ENCODE data around the gene POLR3K. TPM values are rescaled to one million over a fixed set of nuclear protein-coding genes. Genes with fewer than 3 reads are reported as not detected.
"Not testable (repeated sequence)": the region's sequence is repeated elsewhere in the genome, so short reads cannot be mapped to it uniquely, and the experiment has no call there.

The POLR3K gene
- polyA plus RNA-seq, 4 donors: 11.3 to 13.2 (median 12.9) TPM

- DNase-seq (ENCODE audit: low read depth in 4 of 4, low spot score in 3 of 4): no peak
Observed at GRCh38 chr16:47234-47633, 6.2 kb downstream of the POLR3K start.

GRCh38 chr16:46510-46909, 6.9 kb downstream of the POLR3K start:
- DNase-seq (ENCODE audit: low read depth in 4 of 4, low spot score in 3 of 4): not testable (repeated sequence)

DNA sequence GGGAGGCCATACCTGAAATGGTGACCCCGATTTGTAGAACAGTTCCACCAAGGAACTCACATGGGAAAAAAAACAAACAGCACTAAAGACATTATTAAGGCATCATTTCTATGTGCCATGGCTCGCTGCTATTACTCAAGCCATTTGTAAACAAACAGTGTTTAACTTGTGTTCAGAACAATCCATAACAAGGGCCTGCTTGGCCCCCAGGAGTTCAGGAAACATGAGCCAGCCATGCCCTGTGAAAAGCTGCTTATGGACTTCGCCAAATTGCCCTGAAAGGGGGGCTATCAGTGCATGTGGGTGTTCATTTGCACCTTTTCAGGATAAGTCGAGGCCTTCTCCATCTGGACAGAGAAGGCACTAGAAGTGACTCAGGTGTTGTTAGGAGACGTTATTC, 8.0 kb downstream of the POLR3K start:
- no peak for DNase-seq (ENCODE audit: low read depth in 4 of 4, low spot score in 3 of 4)

DNA sequence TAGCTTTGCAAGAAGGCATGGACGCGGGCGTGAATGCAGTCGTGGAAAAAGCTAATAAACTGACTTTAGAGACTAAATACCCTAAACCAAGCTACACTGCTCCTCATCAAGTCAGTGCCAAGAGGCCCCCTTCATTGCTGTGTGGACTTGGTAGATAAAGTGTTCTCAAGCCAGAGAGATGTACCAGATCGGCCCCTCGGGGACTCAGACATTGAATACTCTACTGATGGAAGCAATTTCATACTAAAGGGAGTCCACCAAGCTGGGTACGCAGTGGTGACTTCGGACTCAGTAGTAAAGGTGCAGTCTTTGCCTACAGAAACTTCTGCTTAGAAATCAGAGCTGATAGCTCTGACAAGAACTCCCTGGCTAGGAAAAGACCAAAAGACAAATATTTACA, 8.8 kb downstream of the POLR3K start:
- no peak for DNase-seq (ENCODE audit: low read depth in 4 of 4, low spot score in 3 of 4)

GRCh38 chr16:43294-43693, 10.1 kb downstream of the POLR3K start:
- no peak for DNase-seq (ENCODE audit: low read depth in 4 of 4, low spot score in 3 of 4)

- DNase-seq (ENCODE audit: low read depth in 4 of 4, low spot score in 3 of 4): no peak
Observed at GRCh38 chr16:42691-43090, 10.7 kb downstream of the POLR3K start.

DNA sequence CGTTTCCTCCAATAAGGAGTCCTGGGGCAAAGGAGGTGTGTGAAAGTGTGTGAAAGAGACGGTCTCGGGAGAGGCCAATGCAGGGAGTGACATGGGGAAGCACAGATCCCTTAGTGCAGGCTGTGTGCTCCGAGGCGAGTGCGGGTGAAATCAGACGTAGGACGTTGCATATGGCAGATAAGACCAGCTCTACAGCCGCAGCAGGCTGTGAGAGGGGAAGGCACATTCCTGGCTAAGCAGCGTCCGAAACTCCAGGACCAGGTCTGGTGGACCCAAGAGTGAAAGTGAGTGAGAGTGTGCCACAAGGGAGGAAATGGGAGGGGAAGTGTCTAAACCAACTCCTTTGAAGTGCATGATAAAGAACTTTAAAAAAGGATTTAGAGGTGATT, 11.3 kb downstream of the POLR3K start:
- no peak for DNase-seq (ENCODE audit: low read depth in 4 of 4, low spot score in 3 of 4)

GRCh38 chr16:41439-42068, 11.9 kb downstream of the POLR3K start:
- no peak for DNase-seq (ENCODE audit: low read depth in 4 of 4, low spot score in 3 of 4)

- no peak for DNase-seq (ENCODE audit: low read depth in 4 of 4, low spot score in 3 of 4)
Observed at GRCh38 chr16:38941-39892, 14.2 kb downstream of the POLR3K start.

- DNase-seq (ENCODE audit: low read depth in 4 of 4, low spot score in 3 of 4): not testable (repeated sequence)
Observed at GRCh38 chr16:38206-38605, 15.2 kb downstream of the POLR3K start.

DNA sequence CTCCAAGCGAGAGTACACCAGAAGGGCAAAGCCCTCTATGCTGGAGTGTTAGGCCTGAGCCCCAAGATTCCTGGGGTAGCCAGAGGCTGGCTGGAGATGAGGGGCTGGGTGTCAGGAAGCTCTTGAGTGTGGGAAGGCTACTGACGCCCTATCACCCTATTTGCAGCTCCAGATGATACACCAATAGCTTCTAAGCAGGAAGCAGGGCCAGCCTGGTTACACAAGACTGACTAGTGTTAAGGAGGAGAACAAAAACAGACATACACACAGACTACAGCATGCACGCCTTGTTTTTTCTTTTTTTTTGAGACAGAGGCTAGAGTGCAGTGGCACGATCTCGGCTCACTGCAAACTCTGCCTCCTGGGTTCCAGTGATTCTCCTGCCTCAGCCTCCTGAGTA, 15.9 kb downstream of the POLR3K start:
- no peak for DNase-seq (ENCODE audit: low read depth in 4 of 4, low spot score in 3 of 4)

DNA sequence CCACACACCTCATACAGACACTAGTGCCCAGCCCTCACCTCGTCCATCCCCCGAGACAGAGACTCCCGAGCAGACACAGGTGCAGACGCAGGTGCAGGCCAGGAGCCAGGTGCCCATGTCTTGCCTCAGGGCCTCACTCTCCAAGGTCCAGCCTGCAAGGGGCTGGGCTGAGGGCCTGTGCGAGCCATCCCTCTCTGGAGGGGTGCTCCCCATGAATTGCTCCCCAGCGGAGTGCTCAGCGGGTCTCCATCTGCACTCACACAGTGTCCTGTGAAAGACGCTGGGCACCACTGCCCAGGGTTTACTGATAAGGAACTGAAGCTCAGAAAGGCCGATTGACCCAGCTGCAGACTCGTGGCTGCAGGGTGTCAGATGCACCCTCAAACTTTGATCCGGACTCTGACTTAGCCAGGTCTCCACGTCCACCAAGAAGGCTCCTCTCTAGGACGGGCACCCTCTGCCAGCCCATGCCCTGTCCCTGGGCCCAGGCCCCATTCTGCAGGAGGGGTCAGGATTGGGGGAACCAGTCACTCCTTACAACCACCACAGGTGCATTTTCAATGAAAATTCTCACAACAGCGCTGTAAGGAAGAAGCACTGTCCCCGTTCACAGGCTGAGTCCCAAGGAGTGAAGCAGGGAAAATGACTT, 16.9 kb downstream of the POLR3K start:
- DNase-seq (ENCODE audit: low read depth in 4 of 4, low spot score in 3 of 4): no peak

DNA sequence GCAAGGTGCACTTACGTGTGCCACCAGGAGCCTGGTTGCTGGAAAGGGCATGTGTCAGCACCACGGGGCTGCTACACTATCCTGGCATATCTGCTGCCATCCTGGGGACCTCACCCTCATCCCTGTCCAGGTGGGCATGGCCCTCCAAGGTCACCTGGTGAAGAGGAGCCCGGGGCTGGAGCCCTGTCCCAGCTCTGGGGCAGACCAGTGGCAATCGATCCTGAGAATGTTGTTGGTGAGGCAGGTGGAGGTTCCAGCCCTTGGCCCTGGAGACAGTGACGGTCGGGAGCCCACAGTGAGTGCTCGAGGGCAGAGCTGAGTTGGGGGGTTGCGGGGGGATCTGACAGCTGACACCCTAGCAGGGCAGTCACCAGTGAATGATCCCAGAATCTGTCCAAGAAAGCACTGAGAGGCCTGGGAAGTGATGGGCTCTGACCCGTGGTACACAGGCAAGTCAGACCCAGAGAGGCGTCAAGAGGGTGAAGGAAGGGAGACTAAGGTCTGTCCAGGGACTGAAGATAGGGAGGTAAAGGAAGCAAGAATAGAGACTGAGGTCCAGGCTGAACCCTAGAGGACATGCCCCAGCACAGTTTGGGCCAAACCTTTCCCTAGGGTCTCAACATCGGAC, 17.6 kb downstream of the POLR3K start:
- DNase-seq (ENCODE audit: low read depth in 4 of 4, low spot score in 3 of 4): no peak

DNA sequence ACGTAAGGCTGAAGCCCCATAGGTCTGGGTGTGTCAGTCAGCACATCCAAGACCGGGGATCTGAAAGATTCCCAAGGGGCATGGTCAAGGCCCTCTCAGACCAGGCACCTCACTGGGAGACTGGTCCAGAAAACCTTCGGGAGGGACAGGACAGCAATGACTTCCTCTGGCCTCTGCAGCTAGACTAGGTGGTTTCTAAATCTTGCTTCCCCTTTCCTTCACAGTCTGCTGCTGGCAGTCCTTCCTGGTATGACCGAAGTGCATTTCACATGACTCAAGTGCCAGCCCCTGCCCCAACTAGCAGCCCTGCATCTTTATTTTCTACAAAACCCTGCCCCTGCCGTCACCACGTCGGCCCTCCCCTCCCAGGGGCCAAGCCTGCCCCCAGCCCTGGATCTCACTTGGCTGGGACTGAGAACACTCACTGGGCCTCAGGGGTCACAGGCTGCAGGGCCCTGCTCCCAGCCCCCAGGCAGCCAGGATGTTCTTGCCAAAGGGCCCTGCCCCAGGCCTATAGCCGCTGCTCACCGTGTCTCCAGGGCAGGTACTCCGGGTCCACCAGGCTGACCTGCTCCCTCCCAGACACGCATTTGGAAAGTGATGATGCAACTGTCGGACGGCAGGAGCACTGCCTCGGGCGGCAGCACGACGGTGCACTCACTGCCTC, 18.3 kb downstream of the POLR3K start:
- no peak for DNase-seq (ENCODE audit: low read depth in 4 of 4, low spot score in 3 of 4)

DNA sequence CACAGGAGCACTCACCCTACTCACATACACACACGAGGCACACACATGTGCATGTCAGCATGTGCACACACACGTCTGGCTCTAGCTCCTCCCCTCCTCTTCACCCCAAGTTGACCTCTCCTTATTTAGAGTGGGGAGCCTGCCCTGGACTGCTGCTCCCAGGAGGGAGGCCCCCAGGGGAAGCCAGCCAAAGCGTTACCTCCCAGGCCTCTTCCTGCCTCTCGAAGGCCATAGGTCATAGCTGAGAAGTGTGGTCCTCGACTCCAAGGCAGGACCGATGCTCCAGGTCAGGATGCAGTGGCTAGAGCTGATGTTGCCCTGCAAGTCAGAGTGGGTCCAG, 18.8 kb downstream of the POLR3K start:
- no peak for DNase-seq (ENCODE audit: low read depth in 4 of 4, low spot score in 3 of 4)

DNA sequence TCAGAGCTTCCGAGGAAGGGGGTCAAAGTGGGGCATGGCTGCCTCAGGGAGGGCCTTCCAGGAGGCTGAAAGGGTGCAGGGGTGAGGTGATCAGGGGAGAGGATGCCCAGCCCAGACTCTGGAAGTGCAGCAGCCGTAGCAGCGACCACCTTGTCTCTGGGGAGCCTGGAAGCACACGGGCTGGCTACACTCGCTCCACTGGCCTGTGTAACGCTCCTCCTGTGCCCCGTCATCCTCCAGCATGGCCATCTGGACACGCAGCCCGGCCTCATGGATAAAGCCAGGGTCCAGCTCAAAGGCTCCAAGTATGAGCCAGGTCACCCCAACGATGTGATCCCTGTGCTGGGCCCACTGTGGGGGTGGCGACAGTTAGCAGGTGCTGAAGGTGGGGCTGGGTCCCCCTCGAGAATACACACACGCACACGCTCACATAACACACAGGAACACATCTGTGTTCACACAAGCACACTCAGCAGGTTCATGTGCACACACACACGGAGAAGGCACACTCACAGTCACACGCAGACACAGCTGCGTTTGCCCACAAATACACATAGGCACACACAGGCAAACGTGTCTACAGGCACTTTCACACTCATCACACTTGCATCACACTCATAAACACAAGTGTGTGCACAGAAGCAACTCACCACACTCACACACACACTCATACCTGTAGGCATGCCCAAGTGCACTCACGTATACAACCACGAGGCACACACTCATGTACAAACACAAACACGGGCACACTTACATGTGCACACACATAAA, 19.3 kb downstream of the POLR3K start:
- DNase-seq (ENCODE audit: low read depth in 4 of 4, low spot score in 3 of 4): no peak

GRCh38 chr16:33154-33876, 20.1 kb downstream of the POLR3K start:
- DNase-seq (ENCODE audit: low read depth in 4 of 4, low spot score in 3 of 4): not testable (repeated sequence)

DNA sequence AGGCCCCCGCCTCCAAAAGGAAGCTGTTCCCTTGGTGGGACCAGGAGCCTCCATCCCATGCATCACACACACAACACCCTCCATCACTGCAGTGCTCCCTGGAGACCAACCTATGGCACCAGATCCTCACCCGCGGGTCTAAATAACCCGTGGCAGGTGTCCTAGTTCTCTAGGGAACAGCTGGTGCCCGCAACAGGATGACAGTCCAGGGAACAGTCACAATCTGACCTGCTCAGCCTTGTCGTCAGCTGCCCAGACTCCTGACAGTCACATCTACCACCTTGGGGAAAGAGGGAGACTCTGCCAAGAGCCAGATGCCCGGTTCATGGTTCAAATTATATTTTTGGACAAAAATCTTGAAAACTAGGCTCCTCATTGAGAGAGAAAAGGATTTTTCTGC, 22.8 kb downstream of the POLR3K start:
- DNase-seq (ENCODE audit: low read depth in 4 of 4, low spot score in 3 of 4): not testable (repeated sequence)

- not testable (repeated sequence) for DNase-seq (ENCODE audit: low read depth in 4 of 4, low spot score in 3 of 4)
Observed at GRCh38 chr16:25926-26348, 27.5 kb downstream of the POLR3K start.

Data from right renal pelvis (tissue), 4 donors.